A549 (cell line): Measurements from ENCODE around the gene MPC2. TPM values are rescaled to one million over a fixed set of nuclear protein-coding genes. Genes with fewer than 3 reads are reported as not detected.
A peak's percentile ranks its signal among the peaks of the same experiment; 100 is the strongest.

Experiments used
- ATAC-seq, 2 experiments: fragments of 200-7000 bp in 1 of 2; fragments of >200 bp in 1 of 2; cut with Nextera tagmentation in 1 of 2; cut with Tn5 transposase in 1 of 2; 3 replicates each; pipeline versions ENCODE4 v1.8.0 to v1.9.1; 2018 to 2020; ENCODE audit warnings: mild to moderate bottlenecking in 1 of 2, moderate library complexity in 1 of 2
- CTCF ChIA-PET: fragments of 300-600 bp; sonication (Branson Sonifier 250); formaldehyde crosslinking; extraction: SDS; loops from one replicate; lab custom pipeline; 2021; ENCODE audit warnings: antibody characterized with exemption, inconsistent platforms; lab: Yijun Ruan, JAX
- POLR2A ChIA-PET: fragments of 350-600 bp; formaldehyde crosslinking; extraction: SDS; loops from one replicate; lab custom pipeline; 2021; ENCODE audit warnings: antibody characterized with exemption, inconsistent platforms; lab: Yijun Ruan, JAX
- DNase-seq, 2 experiments: peaks; one replicate each; pipeline versions ENCODE4 v3.0.0 to v3.0.0-alpha.2; 2011 to 2016; ENCODE audit warnings: low read depth in 1 of 2, low spot score in 1 of 2
- FAIRE-seq: peaks from 2 replicates; lab custom pipeline; 2011; peaks lifted over from hg19 to GRCh38; lab: Jason Lieb, UNC
- H3K27ac ChIP-seq, 2 experiments: fragments of >200 bp; sonication (Bioruptor Twin); formaldehyde crosslinking; 3 replicates each; pipeline ENCODE4 v1.5.1; 2016 to 2017
- H3K4me1 ChIP-seq: fragments of >200 bp; sonication (Bioruptor Twin); formaldehyde crosslinking; 3 replicates; pipeline ENCODE4 v1.6.1; 2016
- H3K4me2 ChIP-seq: fragments of >200 bp; sonication (Bioruptor Twin); formaldehyde crosslinking; 3 replicates; pipeline ENCODE4 v1.6.1; 2016
- H3K4me3 ChIP-seq: fragments of >200 bp; sonication (Bioruptor Twin); formaldehyde crosslinking; 3 replicates; pipeline ENCODE4 v1.5.1; 2016
- H3K9me3 ChIP-seq: fragments of >200 bp; sonication (Bioruptor Twin); formaldehyde crosslinking; 3 replicates; pipeline ENCODE4 v1.6.1; 2016
- EHMT2 ChIP-seq: fragments of 200-600 bp; sonication (generic); IDR thresholded peaks from 2 replicates; pipeline ENCODE4 v1.6.1; 2016; ENCODE audit warnings: antibody characterized with exemption, low read depth, mild to moderate bottlenecking, moderate library complexity
- FOXS1 ChIP-seq: fragments of 250-450 bp; sonication (Bioruptor Pico); IDR thresholded peaks from 2 replicates; pipeline ENCODE4 v1.5.0; 2020; ENCODE audit warnings: mild to moderate bottlenecking, moderate library complexity
- HEYL ChIP-seq: fragments of 250-450 bp; sonication (Bioruptor Pico); IDR thresholded peaks from 2 replicates; pipeline ENCODE4 v1.8.0; 2021; ENCODE audit warnings: mild to moderate bottlenecking, moderate library complexity
- HOXB5 ChIP-seq: fragments of 250-450 bp; sonication (Bioruptor Pico); IDR thresholded peaks from 2 replicates; pipeline ENCODE4 v1.5.0; 2020; ENCODE audit warnings: mild to moderate bottlenecking, moderate library complexity
- KDM1A ChIP-seq: fragments of 200-600 bp; sonication (generic); IDR thresholded peaks from 2 replicates; pipeline ENCODE4 v1.6.1; 2016; ENCODE audit warnings: low read depth, mild to moderate bottlenecking
- MAFK ChIP-seq: fragments of 450-650 bp; IDR thresholded peaks from 2 replicates; pipeline ENCODE4 v1.6.1; 2014; ENCODE audit not compliant: partially characterized antibody
- PBX3 ChIP-seq: IDR thresholded peaks from 2 replicates; pipeline ENCODE4 v1.6.1; 2012
- RARB ChIP-seq: fragments of 250-450 bp; sonication (Bioruptor Pico); IDR thresholded peaks from 2 replicates; pipeline ENCODE4 v1.8.0; 2021; ENCODE audit warnings: mild to moderate bottlenecking, moderate library complexity
- RFX5 ChIP-seq: fragments of 450-650 bp; IDR thresholded peaks from 2 replicates; pipeline ENCODE4 v1.7.1; 2014; ENCODE audit warnings: antibody characterized with exemption, mild to moderate bottlenecking, moderate library complexity
- RNF2 ChIP-seq: fragments of 200-600 bp; sonication (generic); IDR thresholded peaks from 2 replicates; pipeline ENCODE4 v1.6.1; 2016; ENCODE audit warnings: low read depth, mild to moderate bottlenecking, antibody characterized with exemption, moderate library complexity, borderline replicate concordance
- USF2 ChIP-seq: fragments of 450-650 bp; IDR thresholded peaks from 2 replicates; pipeline ENCODE4 v1.6.1; 2014; ENCODE audit warnings: antibody characterized with exemption
- ZFP36 ChIP-seq: fragments of 450-650 bp; IDR thresholded peaks from 2 replicates; pipeline ENCODE4 v1.6.1; 2014; ENCODE audit warnings: borderline replicate concordance; ENCODE audit not compliant: partially characterized antibody
- ZNF302 ChIP-seq: fragments of 250-450 bp; sonication (Bioruptor Pico); IDR thresholded peaks from 2 replicates; pipeline ENCODE4 v1.9.0; 2021; ENCODE audit warnings: inconsistent platforms, mild to moderate bottlenecking, moderate library complexity
- WGBS: methylation state at CpG from one replicate; pipeline ENCODE4 v1.1.6; 2017; ENCODE audit errors: missing lambda C conversion rate; 5-methylcytosine and 5-hydroxymethylcytosine counted together
- polyA plus RNA-seq, 4 experiments: library from polyadenylated mRNA; depleted of rRNA in 3 of 4; stranded (reverse); fragments of >200 nt; fragmentation: RNase III in 1 of 4; extraction: RNeasy Plus Mini Kit Qiagen cat#74134 plus additional on column Dnase treatment in 1 of 4; gene quantifications; 2 replicates in 3 of 4; 3 replicates in 1 of 4; pipeline ENCODE4 v1.2.3, GENCODE V29; 2011 to 2017
- TF ChIP-seq, protein P1 (sequence below): IDR thresholded peaks from 2 replicates; pipeline ENCODE4 v1.6.1; 2012
- TF ChIP-seq, protein P2 (sequence below): fragments of 150-350 bp; IDR thresholded peaks from 2 replicates; pipeline ENCODE4 v1.6.1; 2014; ENCODE audit warnings: low read depth, mild to moderate bottlenecking, low read length

The MPC2 gene
- polyA plus RNA-seq, 2 of the 4 experiments (the other 2 are of a cell fraction) = 53.0 to 120 TPM

GRCh38 chr1:167926486-167926997 lies 10.3 kb downstream of the MPC2 start (continued):
- TF ChIP-seq EHMT2 (no peak), KDM1A (no peak), RFX5 (no peak)

- H3K4me3 ChIP-seq = no peak overlapping the region
- TF ChIP-seq MAFK = peak; percentile 94
- TF ChIP-seq, protein P1, sequence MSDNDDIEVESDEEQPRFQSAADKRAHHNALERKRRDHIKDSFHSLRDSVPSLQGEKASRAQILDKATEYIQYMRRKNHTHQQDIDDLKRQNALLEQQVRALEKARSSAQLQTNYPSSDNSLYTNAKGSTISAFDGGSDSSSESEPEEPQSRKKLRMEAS = no peak
- no peak for TF ChIP-seq RARB (CRISPR knock-in tag)
- no peak for TF ChIP-seq ZNF302 (CRISPR knock-in tag)
- no peak for TF ChIP-seq PBX3
- peaks cover 52% of the 10 kb centered on the region for H3K4me1 ChIP-seq
- POLR2A ChIA-PET = interaction anchor here (1.4 kb wide), 1 partner anchor 11 kb away, joined by 5 read pairs; the partner anchor contains the start of genes DCAF6 and MPC2
- H3K4me2 ChIP-seq = no peak overlapping the region; the same call in 2 of the 3 replicates
- CTCF ChIA-PET = no interaction called here
- H3K27ac ChIP-seq = no peak overlapping the region; a peak in 1 of 6 replicates
- H3K9me3 ChIP-seq = no peaks in the 10 kb centered on the region
- no peak for ATAC-seq
- no peak for DNase-seq
- no peak for FAIRE-seq
- WGBS = 83% methylated on average over 2 of the region's 2 CpGs
Observed at GRCh38 chr1:167924543-167925231, 12.2 kb downstream of the MPC2 start.

GRCh38 chr1:167924102-167924501 lies 12.8 kb downstream of the MPC2 start:
- DNase-seq (no peak), ATAC-seq (no peak), FAIRE-seq (peak; percentile 79)
- TF ChIP-seq, protein P2, sequence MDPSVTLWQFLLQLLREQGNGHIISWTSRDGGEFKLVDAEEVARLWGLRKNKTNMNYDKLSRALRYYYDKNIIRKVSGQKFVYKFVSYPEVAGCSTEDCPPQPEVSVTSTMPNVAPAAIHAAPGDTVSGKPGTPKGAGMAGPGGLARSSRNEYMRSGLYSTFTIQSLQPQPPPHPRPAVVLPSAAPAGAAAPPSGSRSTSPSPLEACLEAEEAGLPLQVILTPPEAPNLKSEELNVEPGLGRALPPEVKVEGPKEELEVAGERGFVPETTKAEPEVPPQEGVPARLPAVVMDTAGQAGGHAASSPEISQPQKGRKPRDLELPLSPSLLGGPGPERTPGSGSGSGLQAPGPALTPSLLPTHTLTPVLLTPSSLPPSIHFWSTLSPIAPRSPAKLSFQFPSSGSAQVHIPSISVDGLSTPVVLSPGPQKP = no peak
- TF ChIP-seq RNF2 = no peak
- TF ChIP-seq USF2 = no peak
- no peak for TF ChIP-seq FOXS1 (CRISPR knock-in tag)
- no peak for TF ChIP-seq ZFP36
- TF ChIP-seq HEYL (CRISPR knock-in tag) = no peak
- no peak for TF ChIP-seq HOXB5 (CRISPR knock-in tag)
- 89% methylated on average over 2 of the region's 2 CpGs for WGBS
- ChIA-PET POLR2A (interaction anchor here (1.4 kb wide), 1 partner anchor 12 kb away, joined by 5 read pairs; the partner anchor contains the start of genes DCAF6 and MPC2), CTCF (no interaction called here)
- Histone ChIP-seq H3K27ac (no peak overlapping the region; a peak in 1 of 6 replicates), H3K9me3 (no peaks in the 10 kb centered on the region), H3K4me1 (peaks cover 53% of the 10 kb centered on the region), H3K4me2 (no peak overlapping the region; the same call in 2 of the 3 replicates), H3K4me3 (no peak overlapping the region)
